ENCODE measurements around the gene AQP12A. TPM values are rescaled to one million over a fixed set of nuclear protein-coding genes. Genes with fewer than 3 reads are reported as not detected.
"Not testable (repeated sequence)": the region's sequence is repeated elsewhere in the genome, so short reads cannot be mapped to it uniquely, and the experiment has no call there.

AQP12A gene, protein sequence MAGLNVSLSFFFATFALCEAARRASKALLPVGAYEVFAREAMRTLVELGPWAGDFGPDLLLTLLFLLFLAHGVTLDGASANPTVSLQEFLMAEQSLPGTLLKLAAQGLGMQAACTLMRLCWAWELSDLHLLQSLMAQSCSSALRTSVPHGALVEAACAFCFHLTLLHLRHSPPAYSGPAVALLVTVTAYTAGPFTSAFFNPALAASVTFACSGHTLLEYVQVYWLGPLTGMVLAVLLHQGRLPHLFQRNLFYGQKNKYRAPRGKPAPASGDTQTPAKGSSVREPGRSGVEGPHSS
- polyA plus RNA-seq (2013, experiment 1 of 2; ENCODE audit: insufficient read length), result not detected
- not detected for polyA plus RNA-seq (2013, experiment 2 of 2; ENCODE audit: insufficient read length)

GRCh38 chr2:240691631-240692420, at the start of gene AQP12A:
TSS of gene AQP12A (plus strand) at chr2:240691866. CDS start at chr2:240691914, 48 bp downstream.
- DNase-seq, result not testable (repeated sequence)

DNA sequence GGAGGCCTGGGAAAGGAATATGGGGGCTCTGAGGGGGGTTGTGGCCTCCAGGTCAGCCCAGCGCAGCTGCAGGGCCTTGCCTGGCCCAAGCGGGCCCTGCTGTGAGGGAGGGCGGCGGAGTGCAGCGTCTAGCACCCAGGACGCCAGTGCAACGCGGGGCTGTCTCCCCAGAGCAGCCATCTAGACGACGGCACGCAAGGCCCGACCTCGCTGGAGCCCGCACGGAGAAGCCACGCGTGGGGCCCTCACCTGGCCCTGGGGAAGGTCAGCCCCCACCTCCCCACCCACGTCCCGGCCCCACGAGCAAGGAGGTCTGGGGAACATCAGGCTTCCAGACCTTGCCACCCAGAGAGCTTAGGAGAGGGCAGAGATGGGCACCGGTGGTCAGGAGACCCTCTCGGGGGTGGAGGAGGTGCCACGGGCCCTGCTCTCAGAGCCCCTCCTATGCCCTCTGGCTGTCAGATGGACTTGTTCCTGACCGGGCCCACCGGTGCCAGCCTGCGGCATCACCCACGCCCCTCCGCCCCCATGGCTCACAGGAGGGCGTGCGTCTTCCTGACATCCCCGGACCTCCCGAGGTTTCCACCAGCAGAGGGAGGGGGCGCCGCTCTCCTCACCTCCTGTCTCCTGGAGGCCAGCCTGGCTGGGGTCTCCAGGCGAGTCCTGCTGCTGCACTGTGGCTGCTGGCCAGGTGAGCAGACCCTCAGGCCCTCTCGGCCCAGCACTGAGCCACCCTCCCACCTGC, 49.4 kb upstream of the AQP12A start:
- DNase-seq, result no peak

DNA sequence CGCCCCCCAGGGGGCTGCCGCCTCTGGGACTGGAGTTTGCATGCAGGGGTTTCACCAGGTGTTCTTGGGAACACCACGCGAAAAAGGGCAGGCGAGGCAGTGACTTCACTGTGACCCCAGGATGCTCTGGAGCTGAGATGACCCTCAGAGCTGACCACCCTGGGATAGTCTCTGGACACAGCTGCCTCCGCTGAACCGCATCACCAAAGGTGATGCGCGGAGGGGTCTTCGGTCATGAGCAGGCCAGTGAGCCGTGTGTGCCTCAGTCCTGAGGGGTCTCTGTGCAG, 48.9 kb upstream of the AQP12A start:
- no peak for DNase-seq

GRCh38 chr2:240643093-240643810, 48.4 kb upstream of the AQP12A start:
- no peak for DNase-seq

DNA sequence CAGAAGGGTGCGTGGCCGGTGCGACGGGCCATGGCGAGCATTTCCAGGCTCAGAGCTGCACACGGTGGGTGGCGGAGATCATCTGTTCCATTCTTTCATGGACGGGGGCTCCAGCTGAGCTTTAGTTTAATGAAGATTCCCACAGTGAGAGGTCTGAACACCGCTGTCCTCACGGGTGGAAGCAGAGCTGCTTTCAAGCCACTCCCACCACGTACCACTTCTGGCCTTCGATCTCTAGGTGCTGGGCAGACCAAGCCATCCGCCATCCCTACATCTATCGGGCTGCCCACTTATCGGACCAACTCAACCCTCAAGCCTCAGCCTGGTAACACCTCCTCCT, 47.9 kb upstream of the AQP12A start:
- no peak for DNase-seq

DNA sequence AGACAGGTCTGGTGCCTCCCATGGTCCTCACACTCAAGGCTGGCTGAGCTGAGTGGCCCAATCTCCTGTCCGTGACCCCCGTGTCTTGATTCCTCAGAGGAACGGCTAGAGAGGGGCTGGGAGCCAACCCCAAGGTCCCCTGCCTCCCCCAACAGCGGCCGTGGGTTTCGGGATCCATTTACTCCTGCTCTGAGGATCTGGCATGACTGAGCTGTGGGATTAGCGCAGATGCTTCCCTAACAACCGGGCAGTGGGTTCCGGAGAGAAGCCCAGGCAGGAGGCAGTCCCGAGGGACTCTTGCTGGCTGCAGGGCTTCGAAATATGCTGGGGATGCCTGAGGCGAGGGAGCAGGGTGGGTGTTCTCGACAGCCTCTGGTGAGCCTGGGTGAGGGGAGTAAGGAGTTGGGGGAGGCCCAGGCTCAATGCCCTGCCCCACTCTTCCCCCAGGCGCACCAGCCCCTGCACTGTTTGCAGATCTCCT, 47.5 kb upstream of the AQP12A start:
- DNase-seq, result no peak

- DNase-seq, result no peak
Observed at GRCh38 chr2:240644859-240645301, 46.8 kb upstream of the AQP12A start.

- DNase-seq, result no peak
Observed at GRCh38 chr2:240645346-240645745, 46.3 kb upstream of the AQP12A start.

DNA sequence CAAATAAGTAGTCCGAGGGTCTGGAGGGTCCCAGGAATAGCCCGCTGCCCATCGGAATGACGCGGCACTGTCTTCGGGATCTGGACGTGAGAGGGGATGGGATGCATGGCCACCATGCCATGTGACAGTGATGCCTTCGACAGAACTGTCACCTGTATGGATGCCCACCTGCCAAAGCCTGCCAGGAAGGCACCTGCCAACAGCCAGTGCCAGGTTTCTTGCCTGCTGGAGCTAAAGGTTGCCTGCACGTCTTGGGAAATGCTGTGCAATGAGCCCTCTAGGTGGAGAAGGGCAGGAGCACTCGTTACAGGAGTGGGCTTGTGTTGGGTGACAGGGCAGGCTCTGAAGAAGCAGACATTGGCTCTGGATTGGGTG, 45.9 kb upstream of the AQP12A start:
- DNase-seq, result no peak

DNA sequence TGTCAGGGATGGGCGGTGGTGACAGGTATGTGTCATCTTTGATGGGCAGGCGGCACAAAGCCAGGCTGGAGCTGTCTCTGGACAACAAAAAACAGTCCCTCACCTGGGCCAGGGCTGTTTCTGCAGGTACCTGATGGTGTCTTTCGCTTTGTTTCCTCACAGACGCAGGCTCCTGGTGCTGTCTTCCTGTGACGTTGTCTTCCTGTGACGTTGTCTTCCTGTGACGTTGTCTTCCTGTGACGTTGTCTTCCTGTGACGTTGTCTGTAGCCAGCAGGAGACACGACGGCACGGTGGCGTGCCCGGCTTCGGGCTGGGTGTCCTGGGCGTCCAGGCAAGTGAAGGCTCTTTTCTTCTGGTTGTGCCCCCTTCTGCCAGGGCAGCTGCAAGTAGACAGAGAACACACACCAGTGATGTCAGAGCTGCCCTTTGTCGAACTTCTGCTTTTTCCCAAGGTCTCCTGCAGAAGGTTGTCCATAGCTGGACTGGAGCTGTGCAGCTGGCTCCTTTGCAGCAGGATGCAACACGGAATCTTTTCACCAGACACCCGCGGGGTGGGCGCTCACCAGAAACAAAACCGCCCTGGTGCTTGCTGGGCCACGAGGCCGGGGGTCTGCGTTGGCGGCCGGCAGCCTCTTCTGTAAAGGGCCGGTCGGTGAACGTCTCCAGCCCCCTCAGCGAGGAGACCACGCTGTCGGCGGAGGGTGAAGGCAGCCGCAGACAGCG, 45.3 kb upstream of the AQP12A start:
- DNase-seq, result no peak

GRCh38 chr2:240646900-240647502, 44.7 kb upstream of the AQP12A start:
- no peak for DNase-seq

GRCh38 chr2:240647503-240648154, 44.0 kb upstream of the AQP12A start:
- DNase-seq, result no peak

GRCh38 chr2:240648155-240648649, 43.5 kb upstream of the AQP12A start:
- no peak for DNase-seq

DNA sequence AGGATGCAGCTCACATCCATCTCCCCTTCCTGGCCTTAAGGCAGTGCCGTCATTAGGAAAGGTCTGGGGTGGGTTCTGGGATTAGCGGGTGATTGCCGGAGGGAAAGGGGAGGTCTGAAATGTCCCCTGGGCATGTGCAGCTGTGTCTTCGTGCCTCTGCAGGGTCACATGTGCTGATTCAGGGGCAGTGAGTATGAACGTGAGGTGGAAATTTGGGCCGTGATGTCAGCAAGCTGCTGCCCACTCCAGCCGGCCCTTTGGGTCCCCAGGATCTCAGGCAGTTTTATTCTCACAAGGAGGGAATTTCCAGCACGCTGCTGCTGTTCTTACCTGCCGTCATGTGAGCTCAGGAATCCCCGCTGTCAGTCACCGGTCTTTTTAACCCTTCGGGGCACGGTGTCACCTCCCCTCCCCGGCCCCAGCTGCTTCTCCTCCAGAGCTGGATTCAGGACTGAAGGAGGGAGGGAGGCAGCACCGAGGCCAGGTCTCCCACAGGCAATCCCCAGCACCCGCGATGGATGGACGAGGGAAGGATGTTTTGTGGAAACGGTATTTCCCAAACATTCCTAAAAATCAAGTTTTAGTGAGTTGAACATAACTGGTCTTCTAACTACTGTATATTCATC, 42.9 kb upstream of the AQP12A start:
- no peak for DNase-seq

DNA sequence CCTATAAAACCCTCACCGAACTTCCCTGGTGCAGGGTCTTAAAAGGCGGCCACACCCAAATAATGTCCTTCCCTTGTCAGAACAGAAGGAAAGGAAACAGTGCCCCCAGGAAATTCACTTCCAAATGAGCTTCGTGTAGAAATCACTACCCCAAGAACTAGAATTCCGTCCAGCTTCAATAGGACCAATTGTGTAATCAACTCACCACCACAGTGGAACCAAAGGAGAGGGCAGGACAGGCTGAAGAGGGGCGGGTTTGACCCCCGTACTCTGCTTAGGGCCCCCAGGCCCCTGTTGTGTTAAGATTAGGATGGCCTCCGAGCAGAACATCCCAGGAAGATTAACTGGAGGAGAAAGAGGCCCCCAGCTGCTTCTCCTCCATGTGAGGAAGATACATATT, 42.3 kb upstream of the AQP12A start:
- no peak for DNase-seq

DNA sequence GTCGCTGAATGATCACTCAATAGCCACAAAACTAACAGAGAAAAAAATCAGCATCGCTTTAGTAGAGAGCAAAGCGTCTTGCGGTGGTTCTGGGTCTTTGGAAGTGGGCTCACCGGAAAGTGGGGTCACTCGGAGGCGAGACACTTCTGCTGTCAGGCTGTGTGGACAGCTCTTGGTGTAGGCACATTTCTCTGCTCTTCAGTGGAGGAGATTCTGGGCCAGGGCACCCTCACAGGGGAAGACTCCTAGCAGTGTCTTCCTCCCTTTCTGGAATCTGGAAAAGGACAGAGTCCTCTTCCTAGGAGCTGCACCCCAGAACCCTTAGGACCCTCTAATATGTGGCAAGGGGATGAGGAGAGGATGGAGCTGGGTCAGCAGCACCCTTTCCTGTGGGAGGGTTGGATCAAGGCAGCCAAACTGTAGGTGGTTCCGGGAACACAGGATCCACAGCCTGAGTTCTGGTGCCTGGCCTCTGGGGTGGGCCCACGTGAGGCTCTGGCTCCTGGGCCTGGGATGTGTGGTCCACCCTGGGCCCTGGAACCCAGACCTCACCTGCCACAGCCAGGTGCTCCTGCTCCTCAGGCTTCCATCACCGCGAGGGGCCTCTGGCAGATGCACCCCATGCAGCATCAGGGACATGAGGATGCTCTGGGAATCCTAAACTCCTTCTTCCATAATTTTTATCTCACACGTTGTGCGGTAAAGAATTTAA, 41.3 kb upstream of the AQP12A start:
- no peak for DNase-seq

GRCh38 chr2:240651185-240651584, 40.5 kb upstream of the AQP12A start:
- no peak for DNase-seq

- peak; percentile 15 for DNase-seq
Observed at GRCh38 chr2:240655931-240656886, 35.5 kb upstream of the AQP12A start.

Data from fibroblast of skin of back (primary cell).